Measurements from ENCODE around the gene MRPL34. TPM values are rescaled to one million over a fixed set of nuclear protein-coding genes. Genes with fewer than 3 reads are reported as not detected.

MRPL34 gene
- total and polyA plus RNA-seq, 9 of the 15 experiments (the other 6 are each of a cell fraction or from before 2014, with no cell fraction given) = 11.5 to 256 (median 72.5) TPM

DNA sequence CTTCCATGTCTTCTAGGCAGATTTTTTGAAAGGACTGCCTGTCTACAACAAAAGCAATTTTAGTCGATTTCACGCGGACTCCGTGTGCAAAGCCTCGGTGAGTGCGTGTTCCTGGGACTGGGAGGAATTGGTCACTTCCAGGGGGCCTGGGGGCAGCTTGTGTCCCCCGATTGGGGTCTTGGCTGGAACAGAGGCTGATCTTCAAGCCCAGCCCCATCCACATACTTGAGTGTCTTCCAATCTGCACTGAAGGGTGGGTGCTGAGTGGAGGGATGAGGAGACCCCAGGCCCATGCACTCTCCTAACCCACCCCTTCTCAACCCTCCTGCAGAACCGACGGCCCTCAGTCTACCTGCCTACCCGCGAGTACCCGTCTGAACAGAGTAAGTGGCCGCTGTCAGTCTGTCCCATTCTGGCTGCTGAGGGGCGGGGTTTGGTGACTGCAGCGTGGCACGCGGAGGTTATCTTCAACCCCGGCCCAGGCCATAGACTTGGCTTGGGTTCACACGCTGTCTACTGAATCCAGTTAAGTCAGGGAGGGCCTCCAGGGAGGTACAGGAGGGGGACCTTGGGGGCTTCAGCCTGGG is 8.4 kb downstream of the MRPL34 start:
- no TSS peak for BruUV-seq (replicated peaks)
- peaks cover 37% of the 10 kb centered on the region for H3K79me2 ChIP-seq (ENCODE audit: control insufficient read depth, insufficient read depth, low read length)
- H3K36me3 ChIP-seq (ENCODE audit: control insufficient read depth, insufficient read depth, low read length) = peaks cover 57% of the 10 kb centered on the region; the same call in 2 of the 3 replicates
- no peak for DNase-seq (ENCODE audit: extremely low read depth in 1 of 4, low spot score in 3 of 4)
- TF ChIP-seq RBFOX2 (IDR thresholded peaks at IDR 0.05; ENCODE audit: low read depth, low read length) (peak; percentile 37), ZNF696 (CRISPR knock-in tag; conservative IDR thresholded peaks at IDR 0.05) (no peak)
- no peaks in the 10 kb centered on the region for H3K9me3 ChIP-seq (replicated peaks; ENCODE audit: control insufficient read depth, insufficient read depth, low read depth, low read length)
- no peaks in the 10 kb centered on the region for H3K9me1 ChIP-seq (ENCODE audit: control insufficient read depth, insufficient read depth, low read length)
- no peak overlapping the region for H3K4me3 ChIP-seq
- no peak overlapping the region; the same call in 2 of the 3 replicates for H3K27ac ChIP-seq (ENCODE audit: extremely low read depth, low read depth, low read length)
- ChIA-PET POLR2A (interaction anchor here (0.5 kb wide), 1 partner anchor 273 kb away, joined by 4 read pairs; no protein-coding TSS in a partner anchor), CTCF (ENCODE audit: low intra/inter-chr PET ratio) (no interaction called here)
- 86% methylated on average over 19 of the region's 19 CpGs for whole genome bisulfite sequencing (ENCODE audit: insufficient coverage, low coverage, missing lambda C conversion rate)
- no peaks in the 10 kb centered on the region for H3K27me3 ChIP-seq (ENCODE audit: control insufficient read depth in 2 of 2, insufficient read depth in 2 of 2, low read length in 2 of 2)
- FAIRE-seq = no peak
- 0 out of 4 replicates have a peak overlapping the region, but pooled peaks of 1 of the 2 experiments have one; percentile 42 for H3K9ac ChIP-seq (ENCODE audit: insufficient read depth in 1 of 2, low read depth in 2 of 2, low read length in 2 of 2)
- no peak overlapping the region for H2AFZ ChIP-seq (ENCODE audit: low read depth, low read length)
- intact Hi-C loops (cut with micrococcal nuclease) (no loop called here), in situ Hi-C loops (cut with MboI) (no loop called here)
- peaks cover 12 to 40% of the 10 kb centered on the region in 2 experiments; a peak in 4 of 5 replicates for H3K4me1 ChIP-seq (replicated peaks in 1 of 2; ENCODE audit: control insufficient read depth in 2 of 2, insufficient read depth in 2 of 2, low read length in 2 of 2)
- no peak for ATAC-seq
- no peak overlapping the region for H3K4me2 ChIP-seq (ENCODE audit: insufficient read depth, low read length)
- 0 out of 2 replicates have a peak, but pooled peaks cover 5% of the 10 kb centered on the region for H4K20me1 ChIP-seq (replicated peaks; ENCODE audit: control insufficient read depth, insufficient read depth, low read length)

DNA sequence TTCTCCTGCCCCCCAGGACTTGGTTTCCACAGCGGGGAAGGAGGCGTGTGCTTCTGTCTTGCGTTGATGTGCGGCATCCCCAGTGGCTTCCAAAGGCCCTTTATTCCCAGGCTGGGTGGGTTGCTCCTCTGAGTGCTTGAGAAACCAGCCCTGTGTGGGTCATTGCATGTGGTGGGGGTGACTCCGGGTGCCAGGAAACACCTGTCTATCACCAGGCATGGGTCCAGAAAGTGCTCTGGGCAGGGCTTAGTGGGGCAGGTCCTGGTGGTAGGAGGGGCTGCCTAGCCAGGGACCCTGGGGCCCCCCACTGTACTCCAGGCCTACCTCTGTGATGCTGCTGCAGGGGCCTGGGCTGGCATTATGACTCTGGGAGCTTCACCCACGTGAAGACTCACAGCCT is 13.3 kb downstream of the MRPL34 start:
- ChIA-PET CTCF (ENCODE audit: low intra/inter-chr PET ratio) (no interaction called here), POLR2A (interaction anchor here (0.7 to 2.4 kb wide), 2 partner anchors 8 to 73 kb away, joined by 3 to 9 read pairs; no protein-coding TSS in a partner anchor)
- TF ChIP-seq RBFOX2 (IDR thresholded peaks at IDR 0.05; ENCODE audit: low read depth, low read length) (0 out of 2 replicates have a peak, but pooled peaks have one; percentile 22), NRF1 (conservative IDR thresholded peaks at IDR 0.05 in 1 of 2, IDR thresholded peaks at IDR 0.05 in 1 of 2) (no peak), ATF1 (CRISPR knock-in tag; IDR thresholded peaks at IDR 0.05) (no peak), ATF1 (tag; IDR thresholded peaks at IDR 0.05) (no peak)

More for the DNA sequence above, 13.3 kb downstream of the MRPL34 start:
- Histone ChIP-seq H3K79me2 (ENCODE audit: control insufficient read depth, insufficient read depth, low read length) (no peaks in the 10 kb centered on the region; the same call in 2 of the 3 replicates), H3K9me3 (replicated peaks; ENCODE audit: control insufficient read depth, insufficient read depth, low read depth, low read length) (no peaks in the 10 kb centered on the region), H3K36me3 (ENCODE audit: control insufficient read depth, insufficient read depth, low read length) (peaks cover 61% of the 10 kb centered on the region), H3K9me1 (ENCODE audit: control insufficient read depth, insufficient read depth, low read length) (no peaks in the 10 kb centered on the region), H3K4me2 (ENCODE audit: insufficient read depth, low read length) (no peak overlapping the region), H4K20me1 (replicated peaks; ENCODE audit: control insufficient read depth, insufficient read depth, low read length) (no peaks in the 10 kb centered on the region), H3K4me1 (replicated peaks in 1 of 2; ENCODE audit: control insufficient read depth in 2 of 2, insufficient read depth in 2 of 2, low read length in 2 of 2) (peaks cover 5 to 32% of the 10 kb centered on the region in 2 experiments; a peak in 4 of 5 replicates), H3K27me3 (ENCODE audit: control insufficient read depth in 2 of 2, insufficient read depth in 2 of 2, low read length in 2 of 2) (no peaks in the 10 kb centered on the region), H3K4me3 (no peak overlapping the region), H3K9ac (ENCODE audit: insufficient read depth in 1 of 2, low read depth in 2 of 2, low read length in 2 of 2) (no peak overlapping the region), H2AFZ (ENCODE audit: low read depth, low read length) (no peak overlapping the region), H3K27ac (ENCODE audit: extremely low read depth, low read depth, low read length) (no peak overlapping the region)
- no peak for DNase-seq (ENCODE audit: extremely low read depth in 1 of 4, low spot score in 3 of 4)
- WGBS (ENCODE audit: insufficient coverage, low coverage, missing lambda C conversion rate) = 85% methylated on average over 6 of the region's 6 CpGs
- no TSS peak for BruUV-seq (replicated peaks)
- no peak for ATAC-seq
- intact Hi-C loops (cut with micrococcal nuclease) = no loop called here
- FAIRE-seq = no peak
- in situ Hi-C loops (cut with MboI) = no loop called here

All from K562 (cell line).